ENCODE results near the gene OR6K3.
"Not testable (repeated sequence)": the region's sequence is repeated elsewhere in the genome, so short reads cannot be mapped to it uniquely, and the experiment has no call there.

The OR6K3 gene

DNA sequence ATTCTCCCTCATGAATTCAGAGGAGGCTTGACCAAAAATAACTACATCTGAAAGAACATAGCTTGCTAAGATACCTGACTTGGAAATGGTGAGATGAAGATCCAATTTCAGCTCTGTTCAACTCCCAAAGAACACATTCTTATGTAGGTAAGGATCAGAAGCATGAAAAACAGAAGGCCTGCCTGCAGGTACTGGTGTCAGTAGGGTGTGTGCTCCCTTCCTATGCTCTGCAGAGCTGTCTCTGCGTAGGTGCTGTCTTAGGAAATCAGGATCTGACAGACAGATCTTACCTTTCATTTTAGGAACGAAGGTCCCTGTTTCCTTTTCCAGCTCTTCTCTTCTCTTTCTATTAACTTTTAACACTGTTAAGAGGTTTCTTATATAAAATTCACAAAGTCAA lies 14.4 kb downstream of the OR6K3 start:
- TF ChIP-seq, protein P1, sequence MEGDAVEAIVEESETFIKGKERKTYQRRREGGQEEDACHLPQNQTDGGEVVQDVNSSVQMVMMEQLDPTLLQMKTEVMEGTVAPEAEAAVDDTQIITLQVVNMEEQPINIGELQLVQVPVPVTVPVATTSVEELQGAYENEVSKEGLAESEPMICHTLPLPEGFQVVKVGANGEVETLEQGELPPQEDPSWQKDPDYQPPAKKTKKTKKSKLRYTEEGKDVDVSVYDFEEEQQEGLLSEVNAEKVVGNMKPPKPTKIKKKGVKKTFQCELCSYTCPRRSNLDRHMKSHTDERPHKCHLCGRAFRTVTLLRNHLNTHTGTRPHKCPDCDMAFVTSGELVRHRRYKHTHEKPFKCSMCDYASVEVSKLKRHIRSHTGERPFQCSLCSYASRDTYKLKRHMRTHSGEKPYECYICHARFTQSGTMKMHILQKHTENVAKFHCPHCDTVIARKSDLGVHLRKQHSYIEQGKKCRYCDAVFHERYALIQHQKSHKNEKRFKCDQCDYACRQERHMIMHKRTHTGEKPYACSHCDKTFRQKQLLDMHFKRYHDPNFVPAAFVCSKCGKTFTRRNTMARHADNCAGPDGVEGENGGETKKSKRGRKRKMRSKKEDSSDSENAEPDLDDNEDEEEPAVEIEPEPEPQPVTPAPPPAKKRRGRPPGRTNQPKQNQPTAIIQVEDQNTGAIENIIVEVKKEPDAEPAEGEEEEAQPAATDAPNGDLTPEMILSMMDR (IDR thresholded peaks at IDR 0.05; ENCODE audit: insufficient read depth, missing control alignments), result no peak
- no peak for DNase-seq (ENCODE audit: insufficient read length, low spot score)

GRCh38 chr1:158700552-158700951 lies 20.0 kb downstream of the OR6K3 start, which contains the start of gene OR6K2:
Gene OR6K2 (minus strand): TSS chr1:158700652. CDS start chr1:158700652, 0 bp downstream.
- TF ChIP-seq, protein P1 (IDR thresholded peaks at IDR 0.05; ENCODE audit: insufficient read depth, missing control alignments), result no peak
- FAIRE-seq (no peak), DNase-seq (ENCODE audit: insufficient read length, low spot score) (no peak)

More for the DNA sequence above, 14.4 kb downstream of the OR6K3 start:
- FAIRE-seq, result no peak

DNA sequence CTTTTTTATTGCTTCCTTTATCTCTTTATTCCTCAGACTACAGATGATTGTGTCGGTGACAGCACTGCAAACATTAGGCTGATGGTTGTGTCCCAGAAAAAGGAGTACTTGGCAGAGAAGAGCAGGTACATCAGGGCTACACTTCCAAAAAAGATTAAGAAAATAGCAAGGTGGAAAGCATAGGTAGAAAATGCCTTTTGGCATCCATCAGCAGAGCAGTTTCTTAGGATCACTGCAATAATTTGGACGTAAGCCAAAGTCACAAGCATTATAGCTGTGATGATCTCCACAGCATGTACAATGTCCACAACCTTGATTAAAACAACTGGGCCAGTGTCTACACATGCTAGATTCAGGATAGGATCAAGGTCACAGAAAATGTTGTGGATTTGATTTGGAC lies 25.9 kb downstream of the OR6K3 start:
- FAIRE-seq, result no peak
- TF ChIP-seq, protein P1 (IDR thresholded peaks at IDR 0.05; ENCODE audit: insufficient read depth, missing control alignments), result no peak
- no peak for DNase-seq (ENCODE audit: insufficient read length, low spot score)

- no peak for DNase-seq (ENCODE audit: insufficient read length, low spot score)
- no peak for FAIRE-seq
- TF ChIP-seq, protein P1 (IDR thresholded peaks at IDR 0.05; ENCODE audit: insufficient read depth, missing control alignments), result no peak
These were observed 28.2 kb downstream of the OR6K3 start for GRCh38 chr1:158692356-158692755.

- TF ChIP-seq, protein P1 (IDR thresholded peaks at IDR 0.05; ENCODE audit: insufficient read depth, missing control alignments), result no peak
- no peak for FAIRE-seq
- no peak for DNase-seq (ENCODE audit: insufficient read length, low spot score)
These were observed 28.6 kb downstream of the OR6K3 start for GRCh38 chr1:158691907-158692306.

DNA sequence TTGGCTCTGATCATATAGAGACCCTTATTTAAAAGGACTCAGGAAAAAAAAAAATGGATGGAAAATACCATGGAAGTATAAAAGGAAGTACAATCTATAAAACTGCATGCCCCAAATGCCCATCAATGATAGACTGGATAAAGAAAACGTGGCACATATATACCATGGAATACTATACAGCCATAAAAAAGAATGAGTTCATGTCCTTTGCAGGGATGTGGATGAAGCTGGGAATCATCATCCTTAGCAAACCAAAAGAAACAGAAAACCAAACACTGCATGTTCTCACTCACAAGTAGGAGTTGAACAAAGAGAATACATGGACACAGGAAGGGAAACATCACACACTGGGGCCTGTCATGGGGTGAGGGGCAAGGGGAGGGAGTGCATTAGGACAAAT lies 29.4 kb downstream of the OR6K3 start:
- DNase-seq (ENCODE audit: insufficient read length, low spot score); FAIRE-seq: not testable (repeated sequence)

DNA sequence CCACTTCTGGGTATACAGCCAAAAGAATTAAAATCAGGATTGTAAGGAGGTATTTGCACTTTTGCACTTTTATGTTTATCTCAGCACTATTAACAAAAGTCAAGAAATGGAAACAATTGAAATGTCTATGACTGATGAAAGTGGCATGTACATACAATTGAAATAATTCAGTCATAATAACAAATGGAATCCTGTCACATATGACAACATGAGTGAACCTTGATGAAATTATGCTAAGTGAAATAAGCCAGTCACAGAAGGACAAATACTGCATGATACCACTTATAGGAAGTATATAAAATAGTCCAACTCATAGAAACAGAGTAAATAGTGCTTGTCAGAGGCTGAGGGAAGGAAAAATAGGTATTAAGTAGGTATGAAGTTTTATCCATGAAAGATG lies 30.6 kb downstream of the OR6K3 start:
- TF ChIP-seq, protein P1 (IDR thresholded peaks at IDR 0.05; ENCODE audit: insufficient read depth, missing control alignments), result no peak
- FAIRE-seq (no peak), DNase-seq (ENCODE audit: insufficient read length, low spot score) (no peak)

- FAIRE-seq, result no peak
- DNase-seq (ENCODE audit: insufficient read length, low spot score), result no peak
- TF ChIP-seq, protein P1 (IDR thresholded peaks at IDR 0.05; ENCODE audit: insufficient read depth, missing control alignments), result no peak
These were observed 31.4 kb downstream of the OR6K3 start for GRCh38 chr1:158689110-158689509.

DNA sequence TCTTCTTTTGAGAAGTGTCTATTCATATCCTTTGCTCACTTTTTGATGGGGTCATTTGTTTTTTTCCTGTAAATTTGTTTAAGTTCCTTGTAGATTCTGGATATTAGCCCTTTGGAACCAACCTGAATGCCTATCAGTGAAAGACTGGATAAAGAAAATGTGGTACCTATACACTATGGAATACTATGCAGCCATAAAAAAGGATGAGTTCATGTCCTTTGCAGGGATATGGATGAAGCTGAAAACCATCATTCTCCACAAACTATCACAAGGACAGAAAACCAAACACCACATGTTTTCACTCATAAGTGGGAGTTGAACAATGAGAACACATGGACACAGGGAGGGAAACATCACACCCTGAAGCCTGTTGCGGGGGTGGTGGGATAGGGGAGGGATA lies 32.2 kb downstream of the OR6K3 start:
- not testable (repeated sequence) for FAIRE-seq; DNase-seq (ENCODE audit: insufficient read length, low spot score)
